GM21786 (cell line): ENCODE measurements around the gene PAK2.
A peak's percentile ranks its signal among the peaks of the same experiment; 100 is the strongest.
"Not testable (repeated sequence)": the region's sequence is repeated elsewhere in the genome, so short reads cannot be mapped to it uniquely, and the experiment has no call there.

ENCODE experiments used
- ATAC-seq: cut with Tn5 transposase; IDR thresholded peaks from one replicate; pipeline ENCODE4 v1.9.1; 2021; ENCODE audit not compliant: unreplicated experiment

Gene PAK2

GRCh38 chr3:196842567-196843434 lies 103.1 kb downstream of the PAK2 start:
- no peak for ATAC-seq

- ATAC-seq: no peak
Measured at GRCh38 chr3:196843435-196844110, 103.9 kb downstream of the PAK2 start.

GRCh38 chr3:196844235-196845219 lies 104.9 kb downstream of the PAK2 start:
- ATAC-seq: not testable (repeated sequence)

- ATAC-seq: not testable (repeated sequence)
Measured at GRCh38 chr3:196848375-196848774, 108.7 kb downstream of the PAK2 start.

- no peak for ATAC-seq
Measured at GRCh38 chr3:196849180-196849741, 109.6 kb downstream of the PAK2 start.

DNA sequence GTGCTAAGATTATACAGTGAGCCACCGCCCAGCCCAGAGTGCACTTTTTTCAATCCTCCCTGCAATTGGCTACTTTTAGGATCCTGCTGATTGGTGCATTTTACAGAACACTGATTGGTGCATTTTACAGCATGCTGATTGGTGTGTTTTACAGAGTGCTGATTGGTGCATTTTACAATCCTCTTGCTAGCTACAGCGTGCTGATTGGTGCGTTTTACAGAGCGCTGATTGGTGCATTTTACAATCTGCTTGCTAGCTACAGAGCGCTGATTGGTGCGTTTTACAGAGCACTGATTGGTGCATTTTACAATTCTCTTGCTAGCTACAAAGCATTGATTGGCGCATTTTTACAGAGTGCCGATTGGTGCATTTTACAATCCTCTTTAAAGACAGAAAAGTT lies 123.3 kb downstream of the PAK2 start:
- not testable (repeated sequence) for ATAC-seq

DNA sequence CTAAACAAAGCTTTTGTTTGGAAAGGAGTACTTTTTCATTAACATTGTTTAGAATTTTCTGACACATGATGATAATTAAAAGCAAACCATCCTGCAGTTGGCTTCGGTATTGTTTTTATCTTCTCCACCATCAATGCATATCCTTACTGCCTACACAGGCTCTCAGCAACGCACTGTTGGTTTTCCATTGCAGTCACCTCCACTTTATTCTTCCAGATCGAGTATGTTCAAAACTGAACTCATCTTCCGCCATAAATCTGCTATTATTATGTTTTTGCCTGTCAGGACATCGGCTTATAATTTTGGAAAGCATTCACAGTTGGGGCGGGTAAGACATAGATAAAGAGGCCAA lies 127.5 kb downstream of the PAK2 start:
- no peak for ATAC-seq

GRCh38 chr3:196867507-196868296 lies 128.0 kb downstream of the PAK2 start, which contains the start of gene SENP5:
Gene SENP5, plus strand, starts transcription at chr3:196867920. Its CDS starts 17,262 bp downstream, at chr3:196885182.
- peak; percentile 72 for ATAC-seq

DNA sequence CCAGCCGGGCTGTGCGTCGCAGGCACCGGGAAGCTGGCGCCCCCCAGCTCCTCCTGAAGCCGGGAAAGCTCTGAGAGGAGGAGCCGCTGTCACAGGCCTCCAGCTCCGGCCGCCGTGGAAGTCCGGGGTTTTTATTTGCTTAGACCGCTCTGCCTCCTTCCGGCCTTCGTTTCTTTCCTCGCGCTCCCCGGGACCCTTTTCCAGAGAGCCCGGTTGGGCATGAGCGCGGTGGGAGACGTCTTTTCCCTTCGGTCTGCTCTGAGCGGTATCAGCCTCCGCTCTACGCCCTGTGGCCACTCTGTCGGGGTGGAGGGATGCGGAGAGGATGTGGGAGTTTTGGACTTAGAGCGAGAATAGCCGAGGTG lies 128.6 kb downstream of the PAK2 start:
- peak; percentile 24 for ATAC-seq

DNA sequence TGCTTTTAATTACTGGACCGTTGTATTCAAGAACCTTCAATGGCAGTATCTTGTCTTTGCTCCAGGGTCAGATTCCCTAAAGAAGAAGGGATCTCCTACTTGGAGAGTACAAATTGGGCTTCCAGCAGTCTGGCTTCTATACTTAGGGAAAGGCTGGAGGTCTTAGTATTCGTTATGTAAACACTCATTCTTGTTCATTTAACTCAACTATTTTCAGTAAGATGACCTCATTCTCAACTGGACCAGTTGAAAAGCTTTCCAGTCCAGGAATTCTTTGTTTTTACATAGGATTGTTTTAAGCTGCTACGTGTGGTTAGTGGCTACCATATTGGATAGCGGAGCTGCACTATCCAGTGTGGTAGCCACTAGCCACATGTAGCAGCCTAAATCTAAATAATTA lies 132.7 kb downstream of the PAK2 start:
- no peak for ATAC-seq

DNA sequence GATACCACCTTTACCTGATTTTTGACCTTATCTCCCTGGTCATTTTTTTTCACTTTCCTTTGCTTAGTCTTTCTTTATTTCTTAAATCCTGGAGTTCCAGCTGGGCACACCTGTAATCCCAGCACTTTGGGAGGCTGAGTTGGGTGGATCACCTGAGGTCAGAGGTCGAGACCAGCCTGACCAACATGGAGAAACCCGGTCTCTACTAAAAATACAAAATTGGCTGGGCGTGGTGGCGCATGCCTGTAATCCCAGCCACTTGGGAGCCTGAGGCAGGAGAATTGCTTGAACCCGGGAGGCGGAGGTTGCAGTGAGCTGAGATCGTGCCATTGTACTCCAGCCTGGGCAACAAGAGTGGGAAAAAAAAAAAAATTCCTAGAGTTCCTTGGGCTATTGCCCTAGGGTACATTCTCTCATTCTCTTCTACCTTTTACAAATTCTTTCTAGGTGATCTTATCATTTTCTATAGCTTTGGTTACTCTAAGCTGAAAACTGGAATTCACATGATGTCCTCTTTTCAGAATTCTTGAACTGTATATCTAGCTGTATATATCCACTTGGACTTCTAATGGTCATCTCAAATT lies 134.9 kb downstream of the PAK2 start:
- not testable (repeated sequence) for ATAC-seq

DNA sequence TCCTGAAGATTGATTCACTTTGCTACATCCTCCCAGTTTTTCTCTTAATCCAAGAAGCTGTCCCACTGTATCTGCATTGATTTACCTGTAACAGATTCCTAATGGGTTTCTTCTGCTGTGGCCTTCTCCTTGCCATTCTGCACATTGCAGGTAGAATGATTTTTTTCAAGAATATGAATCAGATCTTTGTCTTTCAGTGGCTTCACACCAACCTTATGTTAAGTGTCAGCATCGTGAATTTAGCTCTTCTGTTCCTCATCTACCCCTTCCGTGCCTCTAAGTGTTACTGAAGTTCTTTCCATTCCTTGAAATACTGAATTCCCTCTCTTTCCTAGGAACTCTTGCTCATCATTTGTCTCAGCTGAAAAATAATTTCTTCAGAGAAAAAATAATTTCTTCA lies 135.6 kb downstream of the PAK2 start:
- ATAC-seq: no peak
